Measurements from ENCODE around the gene INPP5E.

INPP5E gene

DNA sequence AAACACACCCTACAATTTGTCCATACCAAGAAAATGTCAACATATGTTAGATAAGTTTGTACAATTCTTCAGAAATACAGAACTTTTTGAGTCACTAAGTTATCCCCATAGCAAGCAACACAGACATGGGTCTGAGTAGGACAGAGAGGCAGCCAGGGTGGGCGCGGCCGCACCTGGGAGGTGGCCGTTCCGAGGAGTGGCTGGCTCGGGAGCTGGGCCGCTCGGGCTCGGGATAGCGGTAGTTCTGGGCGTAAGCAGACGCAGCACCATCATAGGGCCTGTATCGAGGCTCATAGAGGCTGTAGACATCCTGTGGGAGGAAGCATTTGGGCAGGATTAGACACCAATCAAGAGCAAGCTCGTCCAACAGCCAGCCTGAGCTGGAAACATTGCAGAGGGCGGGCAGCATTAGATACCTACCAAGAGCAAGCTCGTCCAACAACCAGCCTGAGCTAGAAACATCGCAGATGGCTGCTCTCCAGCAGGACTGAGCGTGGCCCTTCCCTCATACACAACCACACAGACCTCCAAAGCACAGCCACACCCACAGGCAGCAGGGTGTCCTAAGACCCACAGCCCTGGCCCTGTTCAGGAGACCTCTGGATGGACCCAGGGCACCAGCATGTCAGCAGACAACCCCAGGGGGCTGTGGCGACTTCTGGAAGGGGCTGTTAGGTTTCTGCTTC lies 32.3 kb upstream of the INPP5E start:
- DNase-seq (ENCODE audit: low read depth), result no peak
- no peak overlapping the region for H3K4me3 ChIP-seq (ENCODE audit: control insufficient read depth, low read depth, low read length)
- TF ChIP-seq, protein P1, sequence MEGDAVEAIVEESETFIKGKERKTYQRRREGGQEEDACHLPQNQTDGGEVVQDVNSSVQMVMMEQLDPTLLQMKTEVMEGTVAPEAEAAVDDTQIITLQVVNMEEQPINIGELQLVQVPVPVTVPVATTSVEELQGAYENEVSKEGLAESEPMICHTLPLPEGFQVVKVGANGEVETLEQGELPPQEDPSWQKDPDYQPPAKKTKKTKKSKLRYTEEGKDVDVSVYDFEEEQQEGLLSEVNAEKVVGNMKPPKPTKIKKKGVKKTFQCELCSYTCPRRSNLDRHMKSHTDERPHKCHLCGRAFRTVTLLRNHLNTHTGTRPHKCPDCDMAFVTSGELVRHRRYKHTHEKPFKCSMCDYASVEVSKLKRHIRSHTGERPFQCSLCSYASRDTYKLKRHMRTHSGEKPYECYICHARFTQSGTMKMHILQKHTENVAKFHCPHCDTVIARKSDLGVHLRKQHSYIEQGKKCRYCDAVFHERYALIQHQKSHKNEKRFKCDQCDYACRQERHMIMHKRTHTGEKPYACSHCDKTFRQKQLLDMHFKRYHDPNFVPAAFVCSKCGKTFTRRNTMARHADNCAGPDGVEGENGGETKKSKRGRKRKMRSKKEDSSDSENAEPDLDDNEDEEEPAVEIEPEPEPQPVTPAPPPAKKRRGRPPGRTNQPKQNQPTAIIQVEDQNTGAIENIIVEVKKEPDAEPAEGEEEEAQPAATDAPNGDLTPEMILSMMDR (IDR thresholded peaks at IDR 0.05; ENCODE audit: control insufficient read depth, insufficient read depth, low read depth, low read length, missing control alignments), result no peak

DNA sequence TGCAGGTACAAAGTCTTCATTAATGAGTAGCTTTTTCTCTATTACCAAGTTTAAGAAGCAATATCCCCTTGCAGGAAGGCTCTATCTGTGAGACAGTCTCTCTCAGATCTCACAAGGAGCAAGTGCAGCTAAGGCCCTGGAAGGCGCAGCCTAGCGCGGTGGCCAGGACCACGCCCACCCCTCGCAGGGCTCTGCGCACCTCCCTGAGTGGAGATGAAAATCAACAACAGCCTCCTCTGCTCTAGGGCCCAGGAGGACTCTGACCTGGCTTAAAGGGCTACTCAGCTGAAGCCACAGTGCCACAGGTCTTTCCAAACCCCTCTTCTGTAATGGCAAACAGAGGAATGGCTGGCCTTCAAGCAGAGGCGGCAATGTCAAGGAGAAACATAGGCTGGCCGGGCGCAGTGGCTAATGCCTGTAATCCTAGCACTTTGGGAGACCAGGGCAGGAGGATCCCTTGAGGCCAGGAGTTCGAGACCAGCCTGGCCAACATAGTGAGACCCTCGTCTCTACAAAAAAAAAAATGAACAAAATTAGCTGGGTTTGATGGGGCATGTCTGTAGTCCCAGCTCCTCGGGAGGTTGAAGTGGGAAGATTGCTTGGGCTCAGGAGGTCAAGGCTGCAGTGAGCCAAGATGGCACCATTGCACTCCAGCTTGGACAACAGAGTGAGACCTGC lies 31.3 kb upstream of the INPP5E start:
- TF ChIP-seq, protein P1 (IDR thresholded peaks at IDR 0.05; ENCODE audit: control insufficient read depth, insufficient read depth, low read depth, low read length, missing control alignments), result no peak
- H3K4me3 ChIP-seq (ENCODE audit: control insufficient read depth, low read depth, low read length), result no peak overlapping the region
- DNase-seq (ENCODE audit: low read depth), result no peak

DNA sequence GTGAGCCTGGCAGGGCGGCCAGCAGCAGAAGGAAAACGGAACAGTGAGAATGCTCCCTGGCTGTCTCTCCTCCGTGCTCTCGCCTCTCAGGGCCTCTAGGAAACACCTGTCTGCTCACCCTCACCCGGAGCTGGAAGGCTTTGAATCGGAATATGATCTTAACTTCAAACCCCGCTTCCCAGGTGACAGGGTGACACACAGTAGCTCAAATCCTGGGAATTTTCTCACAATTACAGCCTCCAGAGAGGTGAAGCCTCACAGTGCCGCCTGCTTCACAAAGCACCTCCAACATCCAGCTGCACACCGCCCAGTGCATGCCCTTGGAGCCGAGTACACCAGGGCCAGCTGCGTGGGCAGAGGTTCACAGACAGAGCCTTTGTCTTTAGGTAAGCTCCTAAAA lies 30.7 kb upstream of the INPP5E start:
- no peak overlapping the region for H3K4me3 ChIP-seq (ENCODE audit: control insufficient read depth, low read depth, low read length)
- DNase-seq (ENCODE audit: low read depth), result no peak
- TF ChIP-seq, protein P1 (IDR thresholded peaks at IDR 0.05; ENCODE audit: control insufficient read depth, insufficient read depth, low read depth, low read length, missing control alignments), result no peak

DNA sequence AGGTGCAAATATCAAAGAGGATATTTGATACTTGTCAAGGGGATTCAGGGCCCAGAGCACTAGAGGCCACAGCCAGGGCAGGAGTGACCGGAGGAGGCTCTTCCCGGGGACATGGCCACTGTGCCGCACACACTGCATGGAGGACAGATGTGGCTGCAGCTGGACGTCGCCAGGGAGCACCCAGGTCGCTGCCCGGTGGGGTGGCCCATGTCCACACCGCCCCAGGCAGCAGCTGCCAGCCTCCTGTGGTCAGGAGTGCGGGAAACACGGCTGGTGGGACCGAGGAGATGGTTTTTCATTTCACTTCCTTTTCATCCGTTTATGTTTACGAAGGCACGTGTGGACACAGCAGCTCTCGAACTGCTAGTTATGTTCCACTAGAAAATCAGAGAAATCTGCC lies 28.1 kb upstream of the INPP5E start:
- TF ChIP-seq, protein P1 (IDR thresholded peaks at IDR 0.05; ENCODE audit: control insufficient read depth, insufficient read depth, low read depth, low read length, missing control alignments), result no peak

DNA sequence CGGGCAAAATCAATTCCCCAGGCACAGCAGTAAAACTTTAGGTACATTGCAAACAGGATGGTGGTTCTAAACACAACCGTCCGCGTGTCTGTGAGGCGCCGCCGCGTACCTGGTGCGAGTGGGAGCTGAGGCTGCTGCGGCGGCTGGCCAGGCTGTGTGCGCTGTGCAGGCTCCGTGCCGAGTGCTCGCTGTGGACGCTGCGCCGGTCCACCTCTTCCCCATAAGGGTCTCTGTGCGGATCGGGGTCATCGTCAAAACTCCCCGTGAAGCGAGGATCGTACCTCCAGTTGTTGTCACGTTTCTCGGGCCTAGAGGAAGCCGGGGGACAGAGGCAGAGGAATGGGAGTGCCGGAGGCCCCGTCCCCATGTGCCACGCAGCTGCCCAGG lies 26.5 kb upstream of the INPP5E start:
- no peak overlapping the region for H3K4me3 ChIP-seq (ENCODE audit: control insufficient read depth, low read depth, low read length)
- no peak for DNase-seq (ENCODE audit: low read depth)
- TF ChIP-seq, protein P1 (IDR thresholded peaks at IDR 0.05; ENCODE audit: control insufficient read depth, insufficient read depth, low read depth, low read length, missing control alignments), result no peak

More for the DNA sequence above, 28.1 kb upstream of the INPP5E start:
- no peak for DNase-seq (ENCODE audit: low read depth)
- H3K4me3 ChIP-seq (ENCODE audit: control insufficient read depth, low read depth, low read length), result no peak overlapping the region

DNA sequence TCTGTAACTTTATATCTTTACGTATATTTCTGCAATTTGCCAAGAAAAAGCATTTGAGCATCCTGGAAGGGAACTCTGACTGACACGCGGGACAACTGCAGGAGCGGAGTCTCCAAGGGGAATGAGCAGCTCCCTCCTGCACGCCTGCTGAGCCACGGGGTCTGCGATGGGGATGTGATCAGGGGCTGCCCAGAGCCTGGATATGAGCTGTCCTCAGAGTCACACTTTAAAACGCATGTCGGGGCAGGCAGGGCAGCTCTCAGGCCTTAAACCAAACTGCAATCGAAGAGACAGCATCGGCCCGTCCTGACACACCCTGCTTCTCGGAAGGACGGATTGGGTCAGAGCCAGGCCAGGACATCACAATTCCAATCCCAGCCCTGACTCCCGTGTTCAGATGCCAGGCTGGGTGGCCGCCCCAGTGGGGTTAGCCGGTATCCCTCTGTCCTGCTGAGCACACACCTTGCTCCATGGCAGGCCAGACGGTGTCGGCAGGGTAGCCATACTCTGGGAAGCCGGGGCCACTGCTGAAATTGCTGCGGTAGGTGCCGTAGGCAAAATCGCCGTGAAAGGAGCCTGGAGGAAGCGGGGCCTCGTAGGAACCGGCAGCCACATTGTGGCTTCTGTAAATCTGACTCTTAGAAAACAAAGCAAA lies 26.0 kb upstream of the INPP5E start:
- no peak overlapping the region for H3K4me3 ChIP-seq (ENCODE audit: control insufficient read depth, low read depth, low read length)
- DNase-seq (ENCODE audit: low read depth), result no peak
- TF ChIP-seq, protein P1 (IDR thresholded peaks at IDR 0.05; ENCODE audit: control insufficient read depth, insufficient read depth, low read depth, low read length, missing control alignments), result no peak

Measured in AG09309 (cell line).